Measurements from ENCODE around the gene CRHR2.
"Not testable (repeated sequence)": the region's sequence is repeated elsewhere in the genome, so short reads cannot be mapped to it uniquely, and the experiment has no call there.

The CRHR2 gene

DNA sequence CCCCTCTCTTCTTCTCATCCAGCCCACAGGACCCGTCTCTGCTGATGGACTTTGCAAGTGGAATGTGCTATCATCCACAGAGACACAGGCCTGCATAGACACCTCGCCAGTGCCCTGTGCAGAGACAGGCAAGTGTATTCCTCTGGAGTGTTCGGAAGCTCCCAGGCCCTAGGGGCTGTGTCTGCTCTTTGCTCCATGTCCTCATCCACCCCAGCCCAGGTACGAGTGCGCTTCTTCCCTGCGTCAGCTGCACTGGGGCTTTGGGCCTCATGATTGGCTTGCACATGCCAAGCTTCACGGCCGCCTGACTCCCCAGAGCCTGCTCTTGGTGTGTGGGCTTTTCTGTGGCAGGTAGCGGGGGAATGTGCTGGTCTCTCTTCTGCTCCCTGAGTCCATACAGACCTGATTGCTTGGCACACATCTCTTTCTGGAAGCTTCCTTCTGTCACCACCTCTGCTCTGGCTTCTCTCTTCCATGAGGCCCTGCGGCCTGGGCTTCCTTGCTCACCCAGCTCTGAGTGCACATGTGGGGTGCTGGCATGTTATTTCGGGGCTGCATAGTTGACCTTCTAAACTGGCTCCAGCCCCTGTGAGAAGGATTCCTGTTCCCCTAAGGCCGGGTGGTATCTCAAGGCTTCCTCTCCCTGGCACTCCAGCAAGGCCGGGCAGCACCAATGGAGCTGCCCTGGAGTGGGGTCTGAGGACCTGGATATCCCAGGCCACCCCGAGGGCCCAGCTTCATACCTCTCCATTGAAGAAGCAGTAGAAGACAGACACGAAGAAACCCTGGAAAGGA, 27.8 kb downstream of the CRHR2 start:
- DNase-seq (ENCODE audit: low spot score), result no peak

DNA sequence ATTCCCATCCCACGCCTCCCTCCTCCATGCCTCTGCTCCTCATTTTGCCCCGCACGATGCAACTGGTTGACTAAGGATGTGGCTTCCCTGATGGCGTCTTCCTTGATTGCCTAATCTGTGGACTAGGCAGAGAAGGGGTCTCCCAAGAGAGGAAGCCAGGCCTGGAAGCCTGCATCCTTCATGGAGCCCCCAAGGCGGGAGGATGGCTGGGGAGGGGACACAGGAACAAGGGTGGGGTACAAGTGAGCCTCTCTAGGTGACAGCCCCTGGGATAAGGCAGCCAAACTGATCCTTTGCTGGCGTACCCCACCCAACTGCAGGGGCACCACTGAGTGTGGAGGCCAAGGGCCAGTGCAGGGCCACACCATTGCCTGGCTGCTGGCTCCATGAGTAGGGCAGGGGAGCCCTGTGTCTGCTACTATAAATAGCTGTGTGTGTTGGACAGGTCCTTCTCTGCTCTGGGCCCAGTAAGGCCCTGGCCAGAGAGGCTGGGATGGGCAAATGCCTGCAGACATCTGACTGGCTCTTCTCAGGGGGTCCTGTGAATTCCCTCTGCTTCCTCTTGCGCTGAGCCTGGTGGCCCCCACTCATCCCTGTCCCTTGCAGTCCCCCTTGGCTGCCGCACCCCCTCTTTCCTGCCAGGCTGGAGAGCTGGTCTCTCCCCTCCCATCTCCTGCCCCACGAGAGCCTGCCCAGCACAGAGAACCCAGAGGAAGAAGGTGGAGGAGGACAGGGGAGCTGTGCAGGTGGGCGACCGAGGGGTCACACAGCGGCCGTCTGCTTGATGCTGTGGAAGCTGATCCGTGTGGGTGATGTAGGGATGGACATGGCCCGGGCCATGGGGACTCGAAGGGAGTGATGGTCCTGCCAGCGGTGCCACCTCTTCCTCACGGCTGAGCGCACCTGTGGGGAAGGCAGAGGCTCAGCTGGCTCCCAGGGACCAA, 29.3 kb downstream of the CRHR2 start:
- no peak for DNase-seq (ENCODE audit: low spot score)

DNA sequence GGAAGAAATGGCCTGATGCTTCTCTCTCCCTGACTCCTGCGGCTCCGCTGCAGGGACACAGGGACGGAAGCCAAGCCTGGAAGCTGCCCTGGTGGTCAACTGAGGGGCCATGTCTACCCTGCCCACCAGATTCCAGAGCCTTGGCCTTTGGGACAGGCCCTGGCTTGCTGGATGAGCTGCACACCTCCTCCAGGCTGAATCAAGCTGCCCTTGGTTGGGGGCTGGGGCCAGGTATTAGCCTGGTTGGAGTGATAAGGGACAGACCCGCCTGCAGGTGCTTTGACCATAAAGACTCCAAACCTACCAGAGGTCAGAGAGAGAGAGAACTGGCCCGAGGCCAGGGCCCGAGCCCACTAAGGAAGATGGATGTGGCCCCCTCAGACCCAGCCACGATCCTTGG, 30.1 kb downstream of the CRHR2 start:
- DNase-seq (ENCODE audit: low spot score), result no peak

DNA sequence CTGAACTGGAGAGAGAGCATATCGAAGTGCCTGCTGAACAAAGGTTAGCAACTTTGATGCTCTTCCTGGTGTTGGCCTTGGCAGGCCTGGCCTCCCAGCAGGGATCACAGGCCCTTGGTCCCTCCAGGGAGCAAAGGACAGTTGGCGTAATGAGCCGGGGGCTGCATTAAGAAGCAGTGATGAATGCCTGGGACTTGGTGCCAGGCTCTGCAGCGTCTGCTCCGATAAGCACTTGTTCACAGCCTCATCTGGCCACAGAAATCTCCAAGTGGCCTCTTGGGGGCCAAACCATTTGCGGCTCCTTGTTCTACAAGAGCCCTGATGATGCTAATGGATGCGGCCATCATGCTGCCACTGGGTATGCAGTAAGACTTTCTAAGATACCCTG, 31.8 kb downstream of the CRHR2 start:
- DNase-seq (ENCODE audit: low spot score), result no peak

DNA sequence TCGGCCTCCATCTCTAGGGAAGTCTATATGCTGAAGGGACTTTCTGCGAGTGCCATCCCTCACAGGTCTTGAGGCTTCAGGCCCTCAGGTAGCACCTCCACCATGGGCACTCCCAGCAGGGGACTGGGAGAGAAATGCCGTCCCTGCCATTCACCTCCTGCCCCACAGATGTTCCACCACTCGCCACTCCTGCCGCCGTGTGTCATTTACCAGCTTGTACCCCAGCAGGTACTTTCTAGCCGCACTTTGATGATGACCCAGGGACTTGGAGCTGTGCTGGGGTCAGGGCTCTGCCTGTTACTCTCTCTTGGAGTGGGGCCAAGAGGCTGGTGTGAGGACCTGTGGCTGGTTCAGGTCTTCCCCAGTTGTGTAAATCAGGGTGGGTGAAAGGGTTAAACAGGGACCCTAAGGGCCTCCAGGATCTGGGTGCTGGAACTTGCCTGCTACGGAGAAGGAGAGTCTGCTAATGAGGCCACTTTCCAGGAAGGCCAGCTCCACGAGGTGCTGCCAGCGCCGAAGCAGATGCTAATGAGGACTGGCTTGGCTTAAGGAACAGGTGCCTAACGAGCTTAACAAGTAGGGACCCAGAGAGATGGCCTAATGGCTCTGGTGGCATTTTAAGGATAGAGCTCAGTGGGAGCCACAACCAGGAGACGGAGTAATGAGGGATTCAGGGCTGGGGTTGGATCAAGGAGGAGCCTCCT, 32.4 kb downstream of the CRHR2 start:
- no peak for DNase-seq (ENCODE audit: low spot score)

DNA sequence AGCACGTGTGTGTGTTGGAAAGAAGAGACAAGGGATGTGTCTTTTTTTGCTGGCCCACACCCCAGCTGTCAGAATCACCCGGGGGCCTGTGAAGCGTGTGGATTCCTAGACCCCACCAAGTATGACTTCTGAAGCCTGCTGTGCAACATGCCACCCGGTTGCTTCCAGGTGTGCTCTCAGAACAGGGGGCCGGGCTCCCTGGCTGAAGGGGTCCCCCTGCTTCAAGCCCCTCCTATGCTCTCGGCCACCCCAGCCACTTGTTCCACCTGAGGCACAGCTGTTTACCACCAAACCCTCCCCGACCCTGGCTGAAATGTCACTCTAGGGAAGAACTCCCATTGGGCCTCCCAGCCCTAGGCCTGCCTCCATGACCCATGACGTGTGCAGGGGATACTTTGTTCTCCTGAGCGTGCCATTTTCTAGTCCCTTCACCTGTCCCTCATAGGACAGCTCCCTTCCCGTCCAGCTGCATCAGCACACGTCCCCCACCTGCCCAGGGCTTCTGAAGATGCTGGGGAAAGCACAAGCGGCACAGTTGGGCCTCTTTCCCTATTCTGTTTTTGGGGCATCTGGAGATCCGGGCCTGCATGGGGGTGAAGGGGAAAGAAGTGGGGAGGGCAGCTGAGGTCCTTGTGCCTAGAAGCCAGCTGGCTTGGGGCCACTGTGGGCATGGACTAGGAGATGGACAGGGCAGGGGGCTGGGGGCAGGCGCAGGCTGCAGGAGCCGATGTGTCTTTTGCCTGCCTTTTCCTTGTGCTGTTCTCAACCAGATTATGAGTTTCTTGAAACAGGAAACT, 33.3 kb downstream of the CRHR2 start:
- DNase-seq (ENCODE audit: low spot score), result no peak

DNA sequence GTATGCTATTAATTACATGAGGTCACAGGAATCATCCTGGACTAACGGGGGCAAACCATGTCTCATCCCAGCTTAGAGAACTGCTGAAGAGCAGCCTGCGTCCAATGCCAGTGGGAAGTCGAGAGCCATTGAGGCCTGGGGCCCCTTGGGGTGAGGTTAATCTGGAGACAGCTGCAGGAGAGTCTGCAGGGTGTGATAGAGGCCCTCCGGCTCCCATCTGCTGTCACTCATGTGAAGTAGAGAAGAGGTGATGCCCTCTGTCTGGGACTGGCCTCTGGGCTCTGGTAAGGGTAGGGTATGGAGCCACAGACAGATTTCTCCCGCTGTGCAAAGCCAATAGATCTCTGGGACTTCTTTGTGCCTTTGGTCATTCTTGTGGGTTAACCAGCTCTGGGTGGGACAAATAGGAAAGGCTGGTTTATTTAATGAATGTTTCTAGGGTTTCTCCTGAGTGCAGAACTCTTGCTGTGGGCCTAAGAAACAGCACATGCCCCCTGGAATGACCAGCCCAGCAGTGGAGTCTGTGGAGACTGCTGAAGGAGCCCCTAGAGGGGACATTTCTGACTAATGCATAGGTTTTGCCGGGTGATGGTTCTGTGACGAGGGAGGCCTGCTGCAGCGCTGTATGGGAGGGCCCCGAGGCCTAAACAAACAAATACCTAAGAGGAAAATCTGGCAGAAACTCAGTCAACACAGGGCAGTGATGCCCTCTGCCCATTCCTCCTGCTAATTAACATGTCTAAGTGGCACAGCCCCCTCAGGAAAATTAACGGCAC, 34.5 kb downstream of the CRHR2 start:
- no peak for DNase-seq (ENCODE audit: low spot score)

DNA sequence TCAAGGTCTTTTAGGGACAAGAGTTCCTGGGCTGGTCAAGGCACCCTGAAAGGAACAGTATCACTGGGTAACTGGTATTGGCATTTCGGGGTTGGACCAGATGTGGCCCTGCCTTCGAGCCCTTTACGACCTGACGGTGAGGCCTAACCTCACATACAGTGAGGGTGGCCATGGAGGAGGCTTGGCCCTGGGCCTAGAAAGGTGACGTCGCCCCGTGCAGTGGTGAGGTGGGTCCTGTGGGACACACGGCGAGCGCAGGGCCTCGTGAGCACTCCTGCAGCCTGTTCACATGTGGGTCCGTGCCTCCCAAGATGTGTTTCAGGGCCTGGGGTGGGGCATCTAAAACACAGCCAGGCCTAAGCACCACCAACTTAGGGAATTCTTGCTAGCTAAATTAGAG, 36.1 kb downstream of the CRHR2 start:
- no peak for DNase-seq (ENCODE audit: low spot score)

DNA sequence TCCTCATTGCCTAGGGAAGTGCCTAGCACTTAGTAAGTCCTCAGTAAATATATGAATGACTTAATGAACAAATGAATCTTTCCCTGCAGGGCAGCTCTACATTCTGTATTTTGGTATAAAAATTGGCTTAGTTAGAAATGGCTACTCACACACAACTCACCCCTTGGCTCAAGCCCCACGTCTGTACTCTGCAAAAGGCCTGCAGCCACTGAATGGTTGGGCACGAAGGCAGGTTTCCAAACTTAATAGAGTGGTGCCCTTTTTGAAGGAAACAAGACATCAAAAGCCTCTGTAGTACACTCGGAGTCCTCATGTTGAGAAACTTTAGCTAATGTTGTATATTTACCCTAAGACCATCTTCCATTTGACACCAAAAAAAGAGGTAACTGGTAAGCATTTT, 36.6 kb downstream of the CRHR2 start:
- DNase-seq (ENCODE audit: low spot score), result no peak

DNA sequence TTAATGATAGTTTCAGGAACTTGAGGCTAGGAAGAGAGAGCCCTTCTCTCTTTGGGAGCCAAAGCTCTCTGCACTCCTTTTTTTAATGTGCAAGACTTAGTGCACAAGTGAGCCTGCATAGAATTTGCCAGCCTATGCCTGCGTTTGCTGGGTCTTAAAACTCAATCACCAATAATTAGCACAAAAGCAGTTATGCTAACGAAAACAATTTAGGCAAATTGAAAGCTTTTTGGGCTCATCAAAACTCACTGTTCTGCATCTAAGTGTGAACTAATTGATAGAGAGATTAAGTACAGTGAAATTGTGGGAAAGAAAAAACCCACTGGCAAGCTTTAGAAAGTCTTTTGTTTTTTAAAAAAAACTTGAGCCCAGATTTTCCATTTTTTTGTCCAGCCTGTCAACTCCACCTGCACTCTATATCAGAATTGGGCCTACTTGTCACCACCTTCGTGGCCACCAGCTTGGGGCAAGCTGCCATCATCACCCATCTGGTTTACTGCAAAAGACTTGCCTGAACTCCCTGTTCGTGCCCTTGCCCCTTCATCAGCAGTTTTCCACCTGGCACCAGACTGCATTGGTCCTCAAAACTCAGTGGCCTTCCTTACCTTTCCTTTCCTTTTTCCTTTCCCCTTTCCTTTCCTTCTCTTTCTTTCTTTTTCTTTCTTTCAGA, 37.8 kb downstream of the CRHR2 start:
- no peak for DNase-seq (ENCODE audit: low spot score)

DNA sequence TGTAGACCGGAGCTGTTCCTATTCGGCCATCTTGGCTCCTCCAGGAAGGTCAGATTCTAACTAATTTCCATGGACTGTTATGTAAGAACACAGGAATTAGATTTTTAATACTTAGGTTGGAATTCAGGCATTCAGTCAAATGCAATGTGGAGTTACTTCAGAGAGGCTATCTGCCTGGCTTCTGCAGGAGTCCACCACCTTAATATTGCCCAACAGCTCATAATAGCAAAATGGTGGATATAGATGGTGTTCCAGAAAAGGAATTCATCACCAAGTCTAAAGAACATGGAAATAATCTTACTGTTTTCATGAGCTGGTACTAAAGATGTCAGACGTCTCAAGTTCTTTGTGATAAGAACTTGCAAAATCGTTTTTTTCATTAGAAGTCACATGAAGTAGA, 39.5 kb downstream of the CRHR2 start:
- DNase-seq (ENCODE audit: low spot score), result no peak

DNA sequence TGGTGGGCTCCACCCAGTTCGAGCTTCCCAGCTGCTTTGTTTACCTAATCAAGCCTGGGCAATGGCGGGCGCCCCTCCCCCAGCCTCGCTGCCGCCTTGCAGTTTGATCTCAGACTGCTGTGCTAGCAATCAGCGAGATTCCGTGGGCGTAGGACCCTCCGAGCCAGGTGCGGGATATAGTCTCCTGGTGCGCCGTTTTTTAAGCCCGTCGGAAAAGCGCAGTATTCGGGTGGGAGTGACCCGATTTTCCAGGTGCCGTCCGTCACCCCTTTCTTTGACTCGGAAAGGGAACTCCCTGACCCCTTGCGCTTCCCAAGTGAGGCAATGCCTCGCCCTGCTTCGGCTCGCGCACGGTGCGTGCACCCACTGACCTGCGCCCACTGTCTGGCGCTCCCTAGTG, 39.9 kb downstream of the CRHR2 start:
- not testable (repeated sequence) for DNase-seq (ENCODE audit: low spot score)

DNA sequence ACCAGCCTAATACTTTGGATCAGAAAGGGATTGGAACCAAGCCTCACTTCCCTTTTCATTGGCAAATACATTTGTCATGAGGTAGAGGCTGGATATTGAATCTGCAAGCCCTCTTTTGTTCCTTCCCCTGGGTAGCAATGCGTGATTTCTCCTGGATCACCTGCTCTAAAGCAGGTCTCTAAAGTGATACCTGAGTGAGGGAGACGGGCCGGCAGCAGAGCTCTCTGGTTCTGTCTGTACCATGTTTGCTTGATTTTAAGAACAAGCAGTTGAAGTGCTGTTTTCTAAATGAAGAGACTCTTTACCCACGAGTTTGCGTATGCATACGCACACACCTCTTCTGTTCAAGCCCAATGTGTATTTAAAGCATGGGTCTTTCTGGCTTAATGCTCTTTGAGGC, 46.5 kb downstream of the CRHR2 start:
- no peak for DNase-seq (ENCODE audit: low spot score)

DNA sequence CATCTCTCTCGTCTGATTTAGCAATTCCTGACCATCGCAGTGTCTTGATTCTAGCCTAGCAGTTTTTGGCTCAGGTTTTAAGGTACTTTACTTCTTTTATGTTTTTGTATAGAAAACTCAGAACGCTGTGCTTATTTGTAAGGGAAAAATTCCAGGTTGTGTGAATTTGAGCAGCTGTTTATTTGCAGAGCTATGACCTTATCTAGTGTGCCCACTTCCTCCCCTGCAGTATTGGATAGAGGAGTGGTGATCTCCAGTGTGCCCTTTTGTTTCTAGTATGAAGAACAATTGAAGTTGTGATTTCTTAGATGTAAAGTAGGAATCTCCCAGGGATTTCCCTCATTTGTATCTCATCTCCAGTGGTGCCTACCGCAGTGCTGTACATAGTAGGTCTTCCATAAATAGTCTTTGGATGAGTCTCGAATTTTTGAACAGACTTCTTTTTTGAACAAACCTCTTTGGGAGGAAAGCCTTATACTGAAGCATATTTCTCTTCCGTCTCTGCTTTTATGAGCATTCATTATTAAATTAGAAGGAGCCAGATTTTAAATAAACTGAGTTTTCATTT, 47.5 kb downstream of the CRHR2 start:
- no peak for DNase-seq (ENCODE audit: low spot score)

DNA sequence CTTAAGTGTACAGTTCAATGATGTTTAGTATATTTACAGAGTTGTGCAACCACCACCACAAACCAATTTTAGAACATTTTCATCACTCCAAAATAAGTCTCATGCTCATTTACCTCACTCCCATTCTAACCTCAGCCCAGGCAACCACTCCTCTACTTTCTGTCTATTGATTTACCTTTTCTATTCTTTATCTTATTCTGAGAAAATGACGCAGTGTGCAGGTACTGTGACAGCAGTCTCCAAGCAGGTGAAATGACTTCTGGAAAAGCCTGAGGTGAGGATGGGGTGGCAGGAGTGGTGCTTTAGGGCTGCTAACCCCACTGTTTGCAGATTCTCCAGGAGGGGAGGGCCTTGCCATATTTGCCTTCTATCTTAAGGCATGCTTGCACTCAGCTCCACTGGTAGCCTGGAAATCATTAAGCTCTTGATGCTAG, 48.0 kb downstream of the CRHR2 start:
- DNase-seq (ENCODE audit: low spot score), result no peak

DNA sequence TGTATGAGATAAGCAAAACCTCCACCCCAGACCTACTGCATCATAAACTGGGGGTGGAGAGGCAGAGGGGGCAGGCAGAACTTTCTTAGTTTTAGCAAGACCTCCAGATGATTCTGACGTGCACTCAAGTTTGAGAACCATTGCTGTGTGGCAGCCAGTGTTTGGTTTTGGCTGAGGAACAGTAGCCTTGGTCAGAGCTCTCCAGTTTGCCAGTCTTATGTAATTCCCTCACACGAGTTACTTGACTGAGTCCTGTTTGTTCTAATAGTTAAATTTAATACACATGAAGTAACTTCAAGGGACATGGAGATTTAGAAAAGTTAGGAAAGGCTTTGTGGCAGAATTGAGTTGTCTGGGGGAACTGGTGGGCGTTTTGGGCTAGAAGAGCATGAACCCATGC, 49.0 kb downstream of the CRHR2 start:
- DNase-seq (ENCODE audit: low spot score), result no peak

DNA sequence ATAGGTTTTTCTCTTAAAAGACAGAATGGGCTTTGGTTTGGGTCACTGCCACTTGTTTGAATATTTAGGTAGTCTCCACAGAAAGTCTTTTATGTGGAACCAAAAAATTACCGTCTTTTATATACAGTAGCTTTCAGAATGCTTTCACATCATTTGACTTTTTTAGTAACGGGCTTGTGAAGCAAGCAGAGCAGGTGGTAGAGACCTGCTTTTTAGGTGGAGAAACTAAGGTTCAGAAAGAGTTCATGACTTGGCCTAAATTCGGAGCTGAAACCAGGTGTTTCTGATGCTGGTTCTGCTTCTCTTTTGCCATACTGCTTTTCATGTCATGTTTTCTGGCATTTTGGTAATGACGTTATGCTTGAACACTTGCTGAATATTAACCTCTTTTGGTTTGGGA, 51.3 kb downstream of the CRHR2 start:
- DNase-seq (ENCODE audit: low spot score), result no peak

DNA sequence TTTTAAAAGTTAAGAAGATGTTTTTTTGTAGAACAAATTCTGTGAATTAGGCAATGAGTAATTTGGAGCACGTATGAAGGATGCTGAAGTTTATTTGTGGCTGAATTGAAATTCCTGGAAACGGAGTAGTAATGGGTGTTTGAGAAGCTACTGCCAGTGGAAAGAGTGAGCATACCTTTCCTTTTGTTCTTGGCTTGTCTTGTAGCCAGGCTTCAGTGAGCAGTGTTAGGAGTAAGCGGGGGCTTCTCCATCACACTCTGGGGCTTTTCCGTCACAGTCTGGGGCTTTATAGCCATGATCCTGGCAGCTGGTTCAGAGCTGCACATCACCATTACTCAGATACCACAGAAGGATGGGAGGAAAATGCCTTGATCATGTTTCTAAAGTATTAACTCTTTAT, 55.2 kb downstream of the CRHR2 start:
- DNase-seq (ENCODE audit: low spot score), result no peak

DNA sequence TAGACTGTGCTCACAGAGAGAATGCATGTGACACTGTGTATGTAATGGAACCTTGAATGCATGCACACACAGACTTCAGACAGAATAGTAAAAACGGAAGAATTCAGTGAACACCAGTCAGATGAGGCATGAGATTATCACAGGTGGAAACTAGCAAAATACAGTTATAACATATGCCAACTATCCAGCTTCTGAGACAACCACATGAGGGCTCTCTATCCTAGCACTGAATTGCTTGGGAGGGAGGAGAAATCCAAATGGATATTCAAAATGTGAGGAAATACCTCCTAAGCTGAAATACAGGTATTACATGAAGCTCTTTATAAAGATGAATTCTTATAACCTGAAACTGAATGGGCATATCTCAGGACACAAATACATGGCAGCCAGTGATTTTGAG, 57.0 kb downstream of the CRHR2 start:
- no peak for DNase-seq (ENCODE audit: low spot score)

DNA sequence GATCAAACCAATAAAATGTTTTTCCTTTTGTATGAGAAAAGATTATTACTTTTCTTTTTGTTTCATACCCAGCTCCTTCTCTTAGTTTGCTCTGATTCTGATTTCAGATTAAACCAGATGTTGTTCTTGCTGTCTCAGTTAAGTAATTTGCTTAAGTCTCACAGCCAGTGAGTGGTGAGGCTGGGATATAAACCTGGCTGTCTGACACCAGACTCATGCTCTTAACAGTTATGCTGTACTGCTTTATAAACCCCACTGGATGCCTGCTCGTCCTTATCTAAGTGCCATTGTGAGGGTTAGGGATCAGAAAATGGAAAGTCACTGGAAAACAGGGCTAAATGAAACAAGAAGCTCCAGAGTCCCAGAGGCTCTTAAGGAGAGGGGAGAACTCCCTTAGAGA, 63.3 kb downstream of the CRHR2 start:
- no peak for DNase-seq (ENCODE audit: low spot score)
